UCSD-AML1 (cell line): Measurements from ENCODE around the gene SDK1.
"Not testable (repeated sequence)": the region's sequence is repeated elsewhere in the genome, so short reads cannot be mapped to it uniquely, and the experiment has no call there.

Source experiments
- DNase-seq: peaks from one replicate; lab custom pipeline; 2025; ENCODE audit not compliant: unreplicated experiment; lab: John Stamatoyannopoulos, UW

Gene SDK1

DNA sequence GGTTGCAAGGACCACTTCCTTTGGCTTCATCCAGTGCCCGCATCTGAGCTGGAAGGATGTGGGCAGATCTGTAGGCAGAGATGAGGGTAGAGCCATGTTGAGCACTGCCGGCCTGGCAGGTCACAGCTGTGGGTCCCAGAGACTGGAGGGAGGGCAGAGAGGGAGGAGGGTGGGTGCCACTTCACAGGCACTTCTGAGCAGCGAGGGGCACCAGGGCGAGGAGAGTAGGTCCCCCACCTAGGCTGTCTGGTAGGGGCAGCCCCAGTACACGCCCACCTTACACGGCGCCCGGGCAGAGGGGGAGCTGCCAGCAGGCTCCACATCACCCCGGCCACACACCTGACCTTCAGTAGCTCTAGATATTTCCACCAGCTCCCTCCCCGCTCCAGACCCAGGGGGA lies 908.1 kb downstream of the SDK1 start:
- no peak for DNase-seq

DNA sequence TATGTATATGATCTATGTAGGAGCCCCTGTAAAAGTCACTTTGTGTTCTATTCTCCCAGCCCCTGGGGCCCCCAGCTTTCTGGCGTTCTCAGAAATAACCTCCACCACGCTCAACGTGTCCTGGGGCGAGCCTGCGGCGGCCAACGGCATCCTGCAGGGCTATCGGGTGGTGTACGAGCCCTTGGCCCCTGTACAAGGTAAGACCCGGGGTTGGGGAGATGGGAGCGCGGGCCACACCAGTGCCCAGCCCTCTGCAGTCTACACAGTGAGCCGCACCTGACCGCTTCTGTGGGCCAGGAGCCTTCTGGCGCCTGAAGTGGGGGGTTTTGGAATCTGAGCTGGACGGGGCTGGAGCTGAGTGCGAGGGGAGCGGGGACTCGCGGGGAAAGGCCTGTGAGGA lies 908.9 kb downstream of the SDK1 start:
- no peak for DNase-seq

DNA sequence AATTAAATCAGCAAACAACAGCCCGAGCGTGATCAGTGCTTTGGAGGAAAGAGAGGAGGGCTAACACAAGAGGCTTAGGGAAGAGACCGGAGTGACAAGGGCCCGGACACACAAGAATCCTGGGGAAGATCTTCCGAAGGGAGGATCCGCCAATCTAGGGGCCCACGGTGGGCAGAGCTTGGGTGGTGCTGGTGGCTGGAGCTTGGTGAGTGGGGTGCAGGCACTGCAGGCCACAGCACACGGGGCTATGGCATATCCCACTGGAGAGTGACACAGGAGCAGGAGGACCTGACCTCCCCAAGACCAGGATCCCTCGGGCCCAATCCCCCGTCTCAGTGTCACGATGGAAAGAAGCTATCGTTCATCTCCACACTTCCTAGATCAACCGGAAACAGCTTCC lies 909.8 kb downstream of the SDK1 start:
- DNase-seq, result no peak

DNA sequence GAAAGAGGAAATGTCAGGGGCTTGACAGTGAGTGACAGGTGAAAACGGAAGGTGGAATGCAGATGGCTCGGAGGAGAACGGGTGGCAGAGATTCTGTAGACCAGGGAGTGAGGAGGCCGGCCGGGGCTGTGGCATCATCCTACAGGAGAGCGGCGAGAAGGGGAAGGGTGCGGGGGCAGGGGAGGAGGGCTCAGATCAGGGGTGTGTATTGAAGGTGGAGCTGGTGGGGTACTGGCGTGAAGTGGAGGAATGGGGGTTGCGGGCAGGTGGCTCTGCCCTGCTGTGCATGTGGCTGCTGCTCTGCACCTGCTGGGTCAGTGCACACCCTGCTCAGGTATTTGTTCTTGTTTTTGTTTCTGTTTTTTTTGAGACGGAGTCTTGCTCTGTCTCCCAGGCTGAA lies 910.2 kb downstream of the SDK1 start:
- DNase-seq, result no peak

DNA sequence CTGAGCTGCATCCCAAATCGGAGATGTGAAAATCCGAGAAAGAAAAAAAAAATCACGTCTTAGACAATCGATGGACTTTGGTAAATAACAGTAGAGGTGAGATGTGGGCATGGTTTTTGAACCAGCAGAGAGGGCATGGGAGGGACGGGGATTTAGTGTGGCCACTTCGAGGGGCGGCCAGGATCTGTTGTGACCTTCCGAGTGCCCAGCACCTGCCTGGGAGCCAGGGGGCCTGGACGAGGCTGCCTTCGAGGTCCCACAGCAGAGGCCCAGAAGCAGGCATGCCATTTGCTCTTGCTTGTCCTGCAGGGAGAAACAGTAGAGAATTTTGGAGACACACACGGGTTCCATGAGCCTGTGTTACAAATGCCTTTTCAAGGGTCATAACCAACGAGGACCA lies 911.3 kb downstream of the SDK1 start:
- no peak for DNase-seq

DNA sequence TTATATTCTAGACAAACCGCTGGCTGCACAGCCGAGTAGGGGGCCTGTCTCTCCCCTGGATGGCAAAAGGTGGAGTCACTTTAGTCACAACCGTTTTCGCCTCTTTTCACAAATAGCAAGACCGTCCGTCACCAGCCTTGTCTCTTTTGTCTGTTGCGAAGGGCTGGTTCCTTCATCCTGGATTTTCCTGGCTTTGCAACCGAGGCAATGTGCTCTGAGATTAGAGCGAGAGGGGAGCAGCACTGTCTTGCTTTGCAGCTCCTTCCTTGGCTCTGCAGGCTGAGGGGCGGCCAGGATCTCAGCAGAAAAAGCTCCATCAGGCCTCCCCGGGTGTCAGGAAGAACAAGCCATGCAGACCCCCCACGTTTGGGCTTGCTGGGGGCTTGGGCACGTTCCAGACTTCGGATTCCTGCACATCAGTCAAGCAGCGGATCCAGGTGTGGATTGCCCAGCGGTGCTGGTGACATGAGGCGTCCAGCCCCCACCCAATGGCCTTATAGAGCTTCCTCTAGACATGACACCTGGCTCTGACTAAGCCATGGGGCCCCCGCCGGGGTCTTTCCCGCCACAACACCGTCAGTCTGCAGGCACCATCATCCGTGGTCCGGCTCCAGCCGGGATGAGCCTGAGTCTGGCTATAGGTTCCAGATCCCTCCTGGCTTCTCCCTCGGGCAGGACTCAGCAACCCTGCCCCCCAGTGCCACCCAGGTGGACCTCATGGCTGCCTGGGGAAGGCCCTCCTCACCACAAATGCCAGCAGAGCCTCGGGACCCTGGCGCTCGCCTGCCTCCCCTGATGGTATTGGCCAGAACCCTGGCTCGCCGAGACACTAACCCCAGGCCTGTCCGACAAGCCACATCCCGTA lies 913.5 kb downstream of the SDK1 start:
- DNase-seq, result no peak

DNA sequence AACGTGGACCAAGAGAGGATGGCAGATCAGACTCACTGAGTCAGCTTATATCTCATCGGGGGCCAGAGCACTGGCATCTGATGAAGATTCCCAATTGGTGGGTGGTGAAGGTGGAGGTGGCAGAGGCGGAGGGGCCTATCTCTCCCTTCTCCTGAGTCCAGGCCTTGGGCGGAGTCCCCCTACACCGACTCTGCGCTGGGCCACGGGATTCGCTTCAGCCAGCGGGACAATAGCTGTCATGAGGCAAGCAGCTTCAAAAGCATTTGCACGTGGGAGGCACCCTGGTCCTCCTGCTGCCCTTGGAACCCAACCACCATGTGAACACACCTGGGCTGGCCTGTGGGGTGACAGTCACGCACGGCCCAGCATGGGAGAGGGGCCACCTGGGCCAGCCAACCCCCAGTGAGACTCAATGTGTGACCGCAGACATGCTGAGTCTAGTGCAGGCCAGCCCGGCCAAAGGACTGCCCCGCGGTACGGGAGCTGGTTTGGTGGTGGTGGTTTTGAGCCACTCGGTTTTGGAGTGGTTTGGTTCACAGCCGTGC lies 914.2 kb downstream of the SDK1 start:
- no peak for DNase-seq

DNA sequence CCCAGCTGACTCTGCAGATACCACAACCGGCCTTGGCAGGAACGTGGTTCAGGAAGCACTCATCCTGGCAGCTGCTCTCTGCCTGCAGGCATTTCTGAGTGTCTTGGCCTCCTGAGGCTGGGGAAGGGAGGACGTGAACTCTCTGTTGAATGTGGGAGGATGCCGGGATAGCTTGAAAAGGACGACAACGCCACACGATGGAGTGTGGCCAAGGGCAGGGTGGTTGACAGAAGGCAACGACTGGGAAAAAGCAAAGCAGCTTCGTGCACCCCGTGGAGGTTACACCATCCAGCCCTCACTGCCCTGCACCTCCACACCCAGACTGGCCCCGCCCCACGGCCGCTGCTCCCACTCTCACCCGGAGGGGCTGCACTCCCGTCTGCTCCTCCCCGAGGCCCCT lies 915.0 kb downstream of the SDK1 start:
- DNase-seq, result no peak

DNA sequence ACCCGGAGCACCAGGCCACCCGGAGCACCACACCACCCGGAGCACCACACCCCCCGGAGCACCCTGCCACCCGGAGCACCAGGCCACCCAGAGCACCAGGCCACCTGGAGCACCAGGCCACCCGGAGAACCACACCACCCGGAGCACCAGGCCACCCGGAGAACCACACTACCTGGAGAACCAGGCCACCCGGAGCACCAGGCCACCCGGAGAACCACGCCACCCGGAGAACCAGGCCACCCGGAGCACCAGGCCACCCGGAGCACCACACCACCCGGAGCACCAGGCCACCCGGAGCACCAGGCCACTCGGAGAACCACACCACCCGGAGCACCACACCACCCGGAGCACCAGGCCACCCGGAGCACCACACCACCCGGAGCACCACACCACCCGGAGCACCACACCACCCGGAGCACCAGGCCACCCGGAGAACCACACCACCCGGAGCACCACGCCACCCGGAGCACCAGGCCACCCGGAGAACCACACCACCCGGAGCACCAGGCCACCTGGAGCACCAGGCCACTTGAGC lies 916.1 kb downstream of the SDK1 start:
- not testable (repeated sequence) for DNase-seq

DNA sequence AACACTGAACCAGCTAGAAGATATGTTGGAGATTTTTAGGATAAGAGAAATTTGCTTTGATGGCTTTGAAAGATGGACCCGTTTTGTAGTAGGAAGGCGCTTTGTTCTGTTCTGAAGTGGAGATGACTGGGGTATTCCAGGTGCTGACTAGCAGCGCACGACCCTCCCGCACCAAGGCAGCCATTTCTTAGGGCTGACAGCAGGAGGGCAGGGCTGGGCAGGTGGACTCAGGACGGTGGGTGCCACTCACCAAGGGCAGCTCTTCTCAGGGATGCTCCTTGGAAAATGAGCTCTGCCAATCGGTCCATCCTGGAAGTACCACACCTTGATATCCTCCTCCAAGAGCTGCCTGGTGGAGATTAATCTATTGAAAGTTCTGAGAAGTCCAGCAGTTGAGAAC lies 917.4 kb downstream of the SDK1 start:
- no peak for DNase-seq

DNA sequence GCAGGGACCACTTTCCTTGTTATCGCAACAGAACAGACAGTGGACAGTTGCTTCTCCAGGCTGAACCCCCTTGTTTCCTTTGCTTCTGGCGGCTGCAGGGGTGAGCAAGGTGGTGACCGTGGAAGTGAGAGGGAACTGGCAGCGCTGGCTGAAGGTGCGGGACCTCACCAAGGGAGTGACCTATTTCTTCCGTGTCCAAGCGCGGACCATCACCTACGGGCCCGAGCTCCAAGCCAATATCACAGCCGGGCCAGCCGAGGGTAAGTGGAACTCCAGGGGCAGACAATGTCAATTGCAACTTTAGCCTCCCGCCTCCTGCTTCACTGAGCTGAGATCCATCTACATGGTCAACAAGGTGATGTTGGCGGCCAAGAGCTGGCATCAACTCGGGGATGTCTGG lies 919.0 kb downstream of the SDK1 start:
- no peak for DNase-seq

DNA sequence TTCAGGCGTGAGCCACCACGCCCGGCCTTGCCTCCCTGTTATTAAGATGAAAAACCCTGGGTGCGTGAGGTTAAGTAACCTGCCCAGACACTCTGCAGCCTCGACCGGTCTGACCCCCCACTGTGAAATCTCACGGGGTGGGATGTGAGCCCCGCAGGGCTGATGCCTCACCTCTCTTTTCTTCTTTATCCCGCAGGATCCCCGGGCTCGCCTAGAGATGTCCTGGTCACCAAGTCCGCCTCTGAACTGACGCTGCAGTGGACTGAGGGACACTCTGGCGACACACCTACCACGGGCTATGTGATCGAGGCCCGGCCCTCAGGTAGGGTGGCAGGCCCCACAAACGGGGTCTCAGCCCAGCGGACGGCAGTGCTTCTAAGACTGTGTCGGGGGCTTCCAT lies 920.0 kb downstream of the SDK1 start:
- DNase-seq, result no peak

DNA sequence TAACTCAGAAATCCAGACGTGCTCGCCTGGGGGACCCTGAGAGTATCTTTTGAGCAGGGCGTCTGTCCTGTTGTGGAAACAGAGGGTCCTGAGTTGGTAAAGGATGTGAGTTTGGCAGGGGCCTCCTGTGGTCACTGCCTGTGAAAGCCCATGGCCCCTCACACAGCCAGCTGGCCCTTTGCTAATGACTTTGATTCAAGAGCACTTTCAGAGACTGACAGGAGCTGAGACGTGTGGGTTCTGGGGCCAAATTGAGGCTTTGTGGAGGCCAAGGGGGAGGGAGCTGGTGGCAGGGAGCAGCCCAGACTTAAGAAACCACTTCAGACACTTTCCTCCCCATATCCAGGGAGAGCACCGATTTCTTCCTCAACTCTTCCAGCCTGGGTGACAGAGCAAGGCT lies 921.6 kb downstream of the SDK1 start:
- no peak for DNase-seq

DNA sequence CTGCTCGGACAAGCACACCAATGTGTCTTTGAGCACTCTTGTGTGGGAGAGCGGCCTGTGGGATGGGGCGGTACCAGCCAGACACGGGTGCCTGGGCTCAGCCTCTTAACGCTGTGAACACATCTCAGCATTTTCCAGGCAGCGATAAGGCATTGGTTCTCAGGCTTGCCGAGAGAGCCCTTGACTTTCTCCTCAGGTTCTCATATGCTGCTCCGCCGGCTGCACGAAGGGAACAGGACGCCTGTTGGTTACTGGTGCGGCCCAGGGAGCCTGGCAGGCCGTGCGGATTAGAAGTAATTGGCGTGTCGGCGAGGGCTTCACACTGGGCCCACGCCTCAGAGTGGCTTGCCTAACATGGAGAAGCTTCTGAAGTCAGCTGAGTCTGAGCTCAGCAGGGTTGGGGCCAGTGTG lies 924.3 kb downstream of the SDK1 start:
- no peak for DNase-seq

DNA sequence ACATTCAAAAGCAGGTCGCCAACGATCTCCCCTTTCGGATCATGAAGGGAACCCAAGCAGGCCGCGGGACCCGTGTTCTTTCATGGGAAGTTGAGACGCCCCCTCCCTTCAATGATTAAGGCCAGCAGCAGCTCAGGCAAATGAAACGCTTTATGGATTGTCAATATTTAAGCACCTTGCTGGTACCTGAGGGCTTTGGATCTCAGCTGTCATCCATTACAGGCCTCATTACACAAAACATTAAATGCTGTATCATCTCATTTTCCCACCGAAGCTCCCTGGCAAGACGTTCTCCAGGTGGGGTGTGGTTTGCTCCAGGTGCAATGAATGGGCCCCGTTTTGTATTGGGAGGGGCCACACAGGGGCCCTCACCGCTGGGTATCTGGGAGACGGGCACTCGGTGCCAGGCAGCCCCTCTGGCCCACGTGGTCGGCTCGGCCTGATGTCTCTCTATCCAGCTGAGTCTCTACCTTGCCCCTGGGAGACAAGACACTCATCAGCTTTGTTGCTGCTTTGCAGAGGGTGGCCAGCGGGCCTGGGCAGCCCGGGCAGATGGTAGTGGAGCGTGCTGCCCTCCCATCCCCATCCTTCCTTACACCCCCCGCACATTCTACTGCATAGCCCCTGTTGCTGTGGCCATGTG lies 925.0 kb downstream of the SDK1 start:
- DNase-seq, result no peak

DNA sequence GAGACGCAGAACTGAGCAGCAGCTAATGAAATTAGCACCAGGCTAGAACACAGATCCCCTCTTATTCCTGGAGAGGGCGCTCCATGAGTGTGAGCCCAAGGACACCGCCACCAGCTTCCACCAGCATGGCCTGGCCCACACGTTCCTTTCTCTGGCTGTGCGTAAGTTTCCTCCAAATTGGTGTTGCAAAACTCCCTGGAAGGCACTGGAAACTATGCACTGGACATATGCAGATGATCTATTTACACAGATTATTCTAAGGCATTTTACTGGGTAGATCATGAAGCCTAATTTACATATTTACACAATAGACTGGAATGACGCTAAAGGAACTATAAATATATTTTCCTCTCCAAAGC lies 925.5 kb downstream of the SDK1 start:
- no peak for DNase-seq

DNA sequence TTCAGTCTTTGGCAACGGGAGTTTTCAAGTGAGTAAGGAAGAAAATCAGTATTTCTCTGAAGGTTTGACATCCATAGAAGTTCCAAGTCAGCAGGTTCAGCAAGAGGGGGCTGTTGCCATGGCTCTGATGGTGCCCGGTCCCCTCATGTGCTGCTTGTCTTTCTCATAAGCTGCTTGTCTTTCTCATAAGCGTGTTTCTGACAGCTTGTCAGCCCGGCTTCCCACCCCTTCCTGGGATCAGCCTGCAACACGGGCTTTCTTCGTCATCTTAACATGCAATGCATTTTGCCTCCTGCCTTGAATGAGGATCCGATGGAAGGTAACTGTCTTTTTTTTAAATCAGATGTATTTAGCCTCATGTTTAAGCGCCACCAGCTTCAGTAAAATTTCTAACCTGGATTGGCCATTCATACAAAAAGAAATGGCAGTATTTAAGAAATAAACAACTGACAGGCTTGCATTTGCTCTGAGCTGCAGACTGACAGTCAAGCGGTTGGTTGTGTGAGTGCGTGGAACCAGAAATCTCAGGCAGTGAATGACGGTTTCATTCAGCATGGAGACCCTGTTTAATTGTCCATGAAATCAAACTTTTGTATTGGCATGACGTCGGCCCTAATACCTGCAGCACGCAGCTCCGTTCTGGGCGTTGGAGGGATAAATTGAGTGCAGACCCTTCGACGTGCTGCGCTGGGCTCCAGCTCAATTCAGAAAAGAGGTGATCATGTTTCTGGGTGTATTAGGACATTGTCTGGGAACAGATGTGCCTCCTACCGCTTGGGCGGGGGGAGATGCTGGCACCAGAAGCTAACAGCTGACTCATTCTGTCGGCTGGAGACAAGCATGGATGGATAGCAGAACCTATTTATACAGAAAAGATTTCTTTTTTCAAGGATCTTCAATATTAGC lies 926.3 kb downstream of the SDK1 start:
- no peak for DNase-seq

DNA sequence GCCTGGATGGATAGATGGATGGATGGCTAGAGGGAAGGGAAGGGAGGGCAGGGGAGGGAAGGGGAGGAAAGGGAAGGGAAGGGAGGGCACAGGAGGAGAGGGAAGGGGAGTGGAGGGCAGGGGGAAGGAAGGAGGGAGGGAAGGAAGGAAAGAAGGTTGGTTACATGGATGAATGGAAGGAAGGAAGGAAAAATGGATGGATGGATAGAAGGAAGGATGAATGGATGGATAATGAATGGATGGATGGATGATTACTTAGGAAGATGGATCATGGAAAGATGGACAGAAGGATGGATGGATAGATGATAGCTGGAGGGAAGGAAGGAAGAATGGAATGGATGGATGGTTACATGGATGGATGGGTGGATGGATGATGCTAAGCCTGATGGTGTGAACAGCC lies 929.3 kb downstream of the SDK1 start:
- DNase-seq, result no peak

DNA sequence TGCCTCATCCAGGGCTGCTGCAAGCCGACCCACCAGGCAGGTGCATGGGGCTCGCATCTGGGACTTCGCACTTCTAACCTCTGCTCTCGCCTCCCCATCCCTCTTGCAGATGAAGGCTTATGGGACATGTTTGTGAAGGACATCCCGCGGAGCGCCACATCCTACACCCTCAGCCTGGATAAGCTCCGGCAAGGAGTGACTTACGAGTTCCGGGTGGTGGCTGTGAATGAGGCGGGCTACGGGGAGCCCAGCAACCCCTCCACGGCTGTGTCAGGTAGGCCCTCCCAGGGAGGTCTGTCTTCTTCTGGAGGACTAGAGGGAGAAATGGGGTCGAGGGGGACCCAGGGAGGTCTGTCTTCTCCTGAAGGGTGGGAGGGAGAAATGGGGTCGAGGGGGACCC lies 932.1 kb downstream of the SDK1 start:
- DNase-seq, result no peak

DNA sequence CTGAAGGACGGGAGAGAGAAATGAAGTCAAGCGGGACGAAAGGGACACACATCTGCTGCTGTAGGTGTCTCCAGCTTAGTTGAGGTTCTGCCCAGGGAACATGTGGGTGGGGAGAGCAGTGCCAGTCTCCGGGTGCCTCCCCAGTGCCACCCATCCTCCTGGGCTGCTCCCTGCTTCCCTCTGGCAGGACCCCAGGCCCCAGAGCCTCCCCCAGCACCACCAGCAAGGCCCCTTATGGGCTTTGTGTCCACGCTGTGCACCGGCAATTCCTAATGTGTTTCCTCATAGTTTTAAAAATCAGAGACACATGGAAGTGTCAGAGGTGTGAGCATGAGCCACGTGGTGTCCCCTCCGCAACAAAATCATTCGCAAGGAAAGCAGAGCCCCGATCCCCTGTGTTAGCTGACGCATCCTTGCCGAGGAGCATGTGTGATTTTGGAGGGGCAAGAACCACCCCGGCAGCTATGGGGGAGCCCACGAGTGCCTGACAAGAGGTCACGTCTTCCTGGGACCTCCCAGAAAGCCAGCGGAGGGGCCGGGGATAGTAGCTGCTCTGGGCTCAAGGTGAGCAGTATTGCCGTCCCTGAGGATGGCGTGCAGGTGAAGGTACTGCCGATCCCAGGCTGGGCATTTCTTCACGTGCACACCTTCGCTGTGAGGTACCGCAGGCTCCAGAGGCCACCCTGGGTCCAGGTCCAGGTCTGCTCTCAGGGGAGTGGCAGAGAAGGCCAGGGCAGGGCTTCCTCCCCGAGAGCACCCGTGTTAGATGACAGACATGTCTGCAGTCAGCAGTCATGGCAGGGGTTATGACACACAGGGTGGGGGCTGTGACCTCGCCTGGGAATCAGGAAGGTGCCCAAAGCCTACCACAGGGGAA lies 932.8 kb downstream of the SDK1 start:
- DNase-seq, result no peak
